NCI-H1694 treated with DMSO at 0.1 percent for 48 hours (cell line): Measurements from ENCODE around the gene AHCYL1.

ENCODE experiments used
- DNase-seq: peaks from one replicate; lab custom pipeline; 2025; lab: John Stamatoyannopoulos, UW

The AHCYL1 gene

DNA sequence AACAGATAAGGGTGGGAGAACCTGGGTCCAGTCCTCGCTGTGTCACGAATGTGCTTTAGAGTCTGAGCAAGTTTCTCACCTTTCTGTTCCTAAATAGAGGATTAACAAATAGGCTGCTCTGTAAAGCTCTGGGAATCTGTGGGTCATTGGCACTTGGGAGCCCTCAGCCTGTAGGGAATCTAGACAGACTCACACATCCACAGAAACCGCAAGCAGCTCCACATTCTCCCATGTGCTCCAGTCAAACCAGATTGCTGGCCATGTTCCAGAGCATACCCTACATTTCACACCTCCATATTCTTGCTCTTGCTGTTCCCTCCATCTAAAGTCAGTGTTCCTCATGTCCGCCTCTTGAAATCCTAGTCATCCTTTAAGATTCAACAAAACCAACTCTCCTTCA is 7.8 kb upstream of the AHCYL1 start:
- DNase-seq, result no peak

DNA sequence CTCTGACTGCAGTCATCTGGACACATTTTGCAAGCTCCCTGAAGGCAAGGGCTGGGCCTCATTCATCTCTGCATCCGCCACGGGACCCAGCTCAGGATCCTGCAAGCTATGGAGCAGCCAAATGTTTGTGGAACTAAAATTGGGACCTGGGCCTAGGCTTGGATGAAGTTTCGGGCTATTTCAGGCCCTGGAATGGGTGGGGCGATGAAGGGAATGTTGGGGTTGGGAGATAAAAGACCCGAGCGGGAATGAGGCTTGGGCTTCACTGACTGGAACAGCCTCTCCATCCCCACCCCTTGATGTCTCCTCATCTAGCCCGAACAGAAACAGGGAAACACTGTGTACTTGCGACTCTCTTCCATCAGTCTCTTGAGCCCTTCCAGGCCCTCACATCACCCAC is 7.3 kb upstream of the AHCYL1 start:
- DNase-seq, result no peak

DNA sequence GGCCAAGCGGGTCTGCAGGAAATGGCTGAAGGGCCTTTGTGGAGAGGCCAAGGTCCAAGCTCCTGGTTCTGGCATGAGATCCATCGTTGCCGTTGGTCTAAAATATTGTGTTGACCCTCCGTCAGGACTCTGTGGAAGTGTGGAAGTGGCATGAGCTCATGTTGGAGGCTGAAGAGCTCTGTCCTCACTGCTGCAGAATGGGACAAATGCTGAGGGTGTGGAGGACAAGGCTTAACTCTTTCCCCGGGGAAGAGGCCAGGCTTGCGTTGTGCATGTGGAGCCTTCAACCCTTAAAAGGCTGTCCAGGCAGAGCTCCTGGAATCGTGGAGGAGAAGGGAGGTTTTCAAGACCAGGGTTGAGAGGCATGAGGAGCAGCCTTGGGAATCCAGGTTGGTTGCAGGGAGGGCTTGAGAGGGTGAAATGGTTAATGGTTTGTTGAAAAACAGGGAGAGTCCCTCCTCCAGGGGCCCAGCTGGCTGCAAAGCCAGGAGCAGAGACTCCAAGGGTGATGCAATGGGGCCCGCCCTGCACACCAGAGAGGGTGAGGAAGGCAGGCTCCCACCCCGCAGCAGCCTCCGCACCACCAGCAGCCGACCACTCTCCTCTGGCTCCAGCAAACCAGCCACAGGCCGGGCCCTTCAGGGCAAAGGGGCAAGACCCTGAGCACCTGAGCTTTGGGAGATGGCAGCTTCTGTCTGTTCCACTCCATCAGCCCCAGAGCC is 6.7 kb upstream of the AHCYL1 start:
- no peak for DNase-seq

DNA sequence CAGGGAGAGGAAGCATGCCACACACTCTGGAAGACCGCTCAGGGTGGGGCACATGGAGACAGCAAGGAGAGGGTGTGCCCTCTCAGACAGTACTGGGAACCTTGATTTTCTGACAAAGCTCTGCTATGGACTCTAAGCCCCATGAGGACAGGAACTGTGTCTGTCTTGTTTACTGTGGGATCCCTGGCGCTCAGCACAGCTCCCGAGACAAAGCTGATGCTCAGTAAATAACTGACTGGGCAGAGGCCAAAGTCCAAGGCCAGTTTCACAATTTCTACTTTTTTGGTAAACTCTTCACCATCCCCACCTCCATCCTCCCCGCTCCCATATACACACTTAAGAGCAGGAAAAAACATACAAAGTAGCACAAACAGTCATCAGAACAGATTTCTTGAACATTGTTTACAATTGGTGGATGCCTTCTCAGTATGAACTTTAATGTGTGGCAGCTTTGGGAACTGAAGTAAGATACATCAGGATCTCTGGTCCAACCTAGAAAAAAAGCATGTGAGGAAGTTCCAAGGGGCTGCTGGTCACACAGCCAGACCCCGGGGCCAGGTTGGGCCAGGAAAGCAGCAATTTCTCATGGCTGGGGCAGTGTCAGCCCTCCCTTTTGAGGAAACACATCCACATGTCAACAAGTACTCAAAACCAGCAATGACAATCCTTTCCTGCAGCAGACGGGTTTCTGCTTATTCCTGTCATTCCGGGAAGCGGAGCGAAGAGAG is 5.6 kb upstream of the AHCYL1 start:
- no peak for DNase-seq

DNA sequence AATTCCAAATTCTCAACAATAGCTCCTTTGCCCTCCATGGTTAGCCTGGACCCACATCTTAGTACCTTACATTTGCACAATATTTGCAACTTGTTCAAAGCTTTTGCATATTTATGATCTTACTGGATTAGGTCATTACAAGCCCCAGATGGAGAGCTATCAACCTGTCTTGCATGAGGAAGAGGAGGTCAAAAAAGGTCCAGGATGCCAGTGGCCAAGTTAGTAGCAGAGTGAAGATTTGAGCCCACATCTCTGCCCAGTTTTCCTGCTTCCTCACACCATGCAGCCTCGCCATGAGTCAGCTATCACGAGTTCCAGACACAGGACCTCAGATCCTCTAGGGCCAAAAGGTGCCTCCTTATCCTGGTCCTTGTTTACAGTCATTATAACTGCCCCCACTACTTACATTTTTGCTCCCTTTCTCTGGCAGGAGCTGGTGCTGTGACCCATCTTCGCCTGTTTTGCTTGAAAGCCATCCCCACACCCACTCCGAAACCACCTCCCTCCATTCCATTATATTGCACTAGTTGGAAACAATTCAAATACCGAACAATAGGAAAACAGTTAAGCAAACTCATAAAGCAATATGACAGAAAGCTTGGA is 5.0 kb upstream of the AHCYL1 start:
- DNase-seq, result no peak

DNA sequence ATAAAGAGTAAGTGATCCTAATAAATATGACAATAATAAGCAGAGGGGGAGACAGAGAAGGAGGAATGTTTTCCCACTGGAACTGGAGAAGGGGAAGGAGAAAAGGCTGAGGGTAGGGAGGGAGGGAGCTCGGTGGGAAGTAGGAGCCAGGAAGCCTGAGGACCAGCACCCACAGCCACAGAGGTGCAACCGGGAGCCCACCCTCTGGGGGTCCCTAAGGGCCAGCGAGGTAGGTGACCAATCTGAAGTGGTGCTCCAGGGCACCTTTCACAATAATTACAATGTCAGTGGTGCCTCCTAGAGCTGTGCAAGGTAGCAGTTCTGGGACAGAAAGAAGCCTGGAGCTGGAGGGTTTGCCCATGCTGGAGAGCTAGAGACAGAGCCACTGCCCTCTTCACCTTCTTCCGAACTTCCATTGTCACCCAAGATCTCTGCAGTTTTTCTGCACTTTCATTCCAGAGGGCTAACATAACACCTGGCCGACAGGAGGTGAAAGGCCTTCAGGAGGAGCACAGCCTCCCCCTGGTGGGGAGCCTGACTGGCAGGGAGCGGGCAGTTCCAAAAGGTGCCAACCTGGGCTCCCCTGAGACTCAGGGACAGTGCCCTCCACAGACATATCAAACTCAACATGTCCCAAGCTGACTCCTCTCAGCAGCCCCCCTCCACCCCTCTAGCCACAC is 4.1 kb upstream of the AHCYL1 start:
- DNase-seq, result no peak

DNA sequence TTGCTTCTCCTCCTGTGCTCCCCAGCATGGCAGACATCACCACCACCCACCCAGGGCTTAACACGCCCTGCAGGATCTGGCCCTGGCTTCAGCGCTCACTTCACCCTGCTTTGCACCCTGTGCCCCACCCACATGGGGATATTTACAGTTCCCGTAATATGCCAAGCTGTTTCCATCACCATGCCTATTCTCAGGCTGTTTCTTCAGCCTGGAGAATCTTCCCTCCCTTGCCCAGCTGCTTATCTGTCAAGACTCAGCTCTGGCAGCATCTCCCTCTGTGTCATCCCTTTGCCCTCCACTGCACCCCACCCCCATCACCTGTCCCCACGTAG is 3.6 kb upstream of the AHCYL1 start:
- no peak for DNase-seq

DNA sequence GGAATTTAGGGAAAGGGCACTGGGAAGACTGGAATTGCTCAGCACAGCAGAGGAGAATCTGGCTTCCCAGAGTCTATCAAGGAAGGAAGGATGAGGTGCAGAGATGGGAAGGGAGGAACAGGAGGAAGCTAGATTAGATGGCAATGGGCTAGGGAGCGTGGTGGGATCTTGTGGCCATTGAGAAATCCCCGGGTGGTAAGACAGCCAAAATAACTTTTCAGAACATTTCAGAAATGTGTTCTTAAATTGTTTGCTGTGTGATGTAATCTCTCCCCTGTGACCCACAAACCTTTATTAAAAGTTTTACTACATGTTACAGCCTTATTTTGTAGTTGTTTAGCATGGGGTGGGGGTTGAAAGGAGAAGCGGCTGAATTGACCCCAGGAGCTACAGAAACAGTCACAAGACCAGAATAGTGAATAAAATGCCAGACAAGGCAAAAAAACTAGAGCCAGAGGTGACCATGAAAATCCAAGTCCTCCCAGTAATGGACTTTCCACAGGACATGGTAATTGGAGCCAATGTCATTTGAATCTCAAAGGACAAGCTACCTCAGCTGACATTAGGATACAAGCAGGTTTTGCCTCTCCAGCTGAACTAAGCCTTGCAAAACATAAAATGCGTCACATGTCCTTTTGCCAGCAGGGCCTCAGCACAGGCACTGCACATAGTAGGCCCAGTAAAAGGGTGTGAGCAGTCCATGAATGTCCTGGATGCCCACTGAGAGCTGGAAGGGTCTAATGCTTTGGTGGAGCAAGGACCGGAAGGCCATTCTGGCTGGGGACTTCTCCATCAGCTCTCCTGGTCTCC is 980 bp upstream of the AHCYL1 start:
- DNase-seq, result no peak

DNA sequence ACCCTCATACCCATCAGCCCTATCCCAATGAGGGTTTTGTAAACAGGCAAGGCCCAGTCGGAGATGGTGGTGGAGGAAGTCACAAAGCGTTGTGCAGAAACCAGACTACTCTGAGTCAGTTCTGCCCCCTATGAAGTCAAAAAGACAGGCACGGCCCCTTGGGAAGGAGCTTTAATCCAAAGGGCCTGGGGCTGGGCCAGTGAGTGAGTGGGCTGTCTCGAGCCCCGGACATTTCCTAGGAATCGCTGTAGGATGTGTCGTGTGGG is 442 bp upstream of the AHCYL1 start:
- DNase-seq, result no peak

DNA sequence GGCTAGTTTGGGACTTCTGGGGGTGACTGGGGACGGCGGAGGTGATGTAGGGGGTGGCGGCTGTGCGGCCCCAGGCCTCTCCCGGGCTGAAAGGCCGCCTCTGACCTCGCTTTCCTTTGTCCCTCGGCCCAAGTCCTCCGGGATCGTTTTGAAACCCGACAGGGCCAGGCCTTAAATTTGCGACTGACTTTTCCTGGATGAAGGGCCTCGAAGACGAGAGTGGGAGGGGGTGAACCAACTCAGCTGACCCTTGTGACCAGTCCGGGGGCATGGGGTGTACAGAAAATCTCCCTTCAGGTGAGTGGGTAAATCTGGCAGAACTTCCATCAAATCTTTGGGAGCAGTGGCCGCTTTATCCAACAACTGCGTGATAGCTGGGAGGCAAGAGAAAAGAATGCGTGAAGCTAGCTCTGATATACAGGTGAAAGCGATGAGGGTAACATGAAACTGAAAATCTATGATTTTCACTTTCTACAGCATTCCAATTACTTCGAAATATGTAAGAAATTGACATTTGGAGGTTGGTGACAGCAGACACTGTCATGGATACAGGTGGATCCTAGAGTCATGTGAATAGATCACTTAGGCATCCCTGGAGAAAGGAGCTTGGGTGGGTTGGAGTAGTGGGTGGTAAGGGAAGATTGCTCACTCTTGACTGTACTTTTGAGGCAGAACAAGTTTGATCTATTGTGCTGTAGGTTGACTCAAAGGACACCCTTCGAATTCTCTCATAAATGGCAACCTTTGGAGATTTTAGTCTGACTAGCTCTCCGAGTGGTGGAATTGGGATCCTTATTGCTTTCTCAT is 885 bp downstream of the AHCYL1 start:
- DNase-seq, result no peak

DNA sequence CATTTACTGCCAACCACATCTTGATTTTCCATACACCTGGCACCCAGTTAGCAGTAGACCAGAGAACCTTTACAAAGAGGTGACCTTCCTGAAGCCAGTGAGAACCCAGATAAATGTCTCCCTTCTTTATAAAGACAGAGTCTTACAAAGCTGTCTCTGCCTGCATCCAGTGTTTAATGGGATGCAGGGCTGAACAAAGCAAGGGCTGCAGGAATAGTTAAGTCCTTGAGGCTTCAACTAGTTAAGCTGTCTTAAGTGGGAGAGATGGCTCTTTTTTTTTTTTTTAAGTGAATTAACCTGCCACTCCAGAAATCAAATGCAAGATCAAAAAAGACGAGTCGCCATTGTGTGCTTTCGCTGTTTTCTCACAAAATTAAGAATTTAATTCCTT is 1.5 kb downstream of the AHCYL1 start:
- DNase-seq, result no peak

DNA sequence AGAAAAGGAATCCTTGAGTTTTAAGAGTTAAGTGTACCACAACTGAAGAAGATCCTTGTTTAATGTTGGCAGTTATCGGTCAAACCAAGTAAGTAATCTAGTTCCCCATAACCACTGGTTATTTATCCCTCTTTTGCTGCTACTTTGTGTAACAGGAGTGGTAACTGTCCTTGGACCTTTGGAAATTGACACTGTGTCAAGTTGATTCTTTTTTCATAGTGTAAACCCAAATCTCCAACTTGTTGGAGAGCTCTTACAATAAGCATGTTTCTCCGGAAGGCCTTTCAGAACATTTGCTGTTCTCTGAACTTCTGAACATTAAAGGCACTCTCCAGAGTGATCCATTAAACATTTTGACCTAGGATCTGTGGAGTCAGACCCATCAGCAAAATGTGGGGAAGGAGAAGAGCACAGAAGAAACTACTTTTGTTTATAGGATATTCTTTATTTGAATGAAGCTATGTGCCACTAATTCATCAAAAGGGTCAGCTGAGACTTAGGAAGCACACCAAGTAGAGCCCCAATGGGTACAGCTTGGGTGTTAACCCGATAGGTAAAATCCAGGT is 3.9 kb downstream of the AHCYL1 start:
- no peak for DNase-seq

DNA sequence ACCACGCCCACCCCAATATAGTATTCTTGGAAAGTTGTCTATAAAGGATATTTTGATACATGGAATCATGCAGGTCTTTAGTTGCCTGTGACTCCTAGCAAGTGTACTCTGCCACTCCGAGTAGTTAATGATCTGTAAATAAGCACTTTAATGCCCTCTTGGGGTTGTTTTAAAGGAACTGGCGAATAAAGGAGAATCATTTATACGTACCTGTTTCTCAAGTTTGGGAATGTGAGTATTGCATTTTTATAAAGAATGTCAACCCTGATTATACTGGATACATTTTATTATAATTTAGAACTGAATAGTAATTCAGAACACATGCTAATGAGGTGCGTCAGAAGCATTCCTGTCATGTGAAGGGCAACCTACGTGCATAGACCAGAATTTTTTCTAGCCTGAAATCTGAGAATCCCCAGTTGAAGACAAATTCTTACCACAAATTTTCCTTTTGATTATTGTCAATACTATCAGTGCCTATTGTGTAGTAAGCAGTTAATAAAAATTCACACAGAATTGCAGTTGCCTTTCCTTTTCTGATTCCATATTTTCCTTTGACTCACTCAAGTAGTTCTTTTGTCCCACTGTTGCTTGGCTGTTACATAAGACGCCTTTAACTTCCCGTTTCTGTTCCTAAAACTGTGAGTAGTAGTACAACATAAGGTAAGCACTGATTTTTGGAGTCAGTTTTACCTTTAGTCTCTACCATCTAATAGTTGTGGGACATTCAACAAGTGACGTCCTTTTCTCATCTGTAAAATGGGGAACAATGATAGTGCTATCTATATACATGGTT is 5.1 kb downstream of the AHCYL1 start:
- DNase-seq, result no peak

DNA sequence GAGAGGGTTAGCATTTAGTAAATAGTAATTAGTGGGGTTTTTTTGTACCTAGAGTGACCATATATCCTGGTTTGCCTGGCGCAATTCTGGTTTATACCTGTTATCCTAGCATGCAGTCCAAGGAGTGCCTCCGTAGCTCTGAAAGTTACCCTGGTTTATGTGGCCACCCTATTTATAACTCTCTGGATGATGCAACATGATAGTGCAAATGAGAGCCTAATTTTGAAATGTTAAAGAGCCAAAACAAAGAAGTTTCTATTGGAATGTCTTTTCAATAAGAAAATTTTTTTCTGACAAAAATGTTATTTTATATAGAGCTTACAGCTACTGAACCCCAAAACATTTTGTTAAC is 5.7 kb downstream of the AHCYL1 start:
- no peak for DNase-seq

DNA sequence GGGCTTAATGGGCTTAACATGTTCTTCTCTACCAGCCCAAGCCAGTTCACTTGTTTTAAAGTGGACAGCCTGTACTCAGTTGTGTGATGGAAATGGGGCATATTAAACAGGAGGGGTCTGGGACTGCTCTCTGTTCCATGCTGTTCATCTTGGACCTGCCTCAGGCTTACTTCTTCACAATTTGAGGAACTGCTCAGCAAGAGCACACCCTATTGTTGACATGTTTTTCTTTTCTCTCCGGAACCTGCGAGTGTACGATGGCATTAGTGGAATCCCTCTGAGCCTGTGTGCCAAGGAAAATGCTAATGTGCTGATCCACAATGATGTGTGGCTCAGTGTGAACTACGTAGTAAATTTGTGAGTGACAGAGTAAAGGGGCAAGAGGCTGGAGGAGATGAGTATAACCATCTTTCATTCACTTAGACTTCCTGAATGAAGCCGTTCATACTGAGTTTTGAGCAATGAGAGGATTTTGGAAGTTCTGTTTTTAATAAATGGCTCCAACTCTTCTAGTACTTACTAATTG is 6.9 kb downstream of the AHCYL1 start:
- no peak for DNase-seq

DNA sequence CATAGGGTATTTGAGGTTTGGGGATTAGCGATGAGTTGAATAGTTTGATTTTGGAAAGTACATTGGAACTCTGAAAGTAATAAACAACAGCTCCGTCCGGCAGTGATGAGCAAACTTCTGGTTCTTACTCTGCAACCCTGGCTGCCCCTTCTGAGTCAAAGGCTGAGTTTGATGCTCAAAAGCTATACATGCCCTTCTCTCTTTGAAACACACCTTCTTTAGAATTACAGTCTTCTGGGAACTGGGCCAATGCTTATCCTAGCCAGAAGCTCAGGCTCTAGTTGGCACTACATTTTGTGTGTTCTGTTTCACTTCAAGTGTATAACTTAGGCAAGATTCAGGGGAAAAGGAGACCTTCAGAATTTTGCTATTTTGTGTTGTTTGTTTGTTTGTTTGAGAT is 9.3 kb downstream of the AHCYL1 start:
- no peak for DNase-seq

DNA sequence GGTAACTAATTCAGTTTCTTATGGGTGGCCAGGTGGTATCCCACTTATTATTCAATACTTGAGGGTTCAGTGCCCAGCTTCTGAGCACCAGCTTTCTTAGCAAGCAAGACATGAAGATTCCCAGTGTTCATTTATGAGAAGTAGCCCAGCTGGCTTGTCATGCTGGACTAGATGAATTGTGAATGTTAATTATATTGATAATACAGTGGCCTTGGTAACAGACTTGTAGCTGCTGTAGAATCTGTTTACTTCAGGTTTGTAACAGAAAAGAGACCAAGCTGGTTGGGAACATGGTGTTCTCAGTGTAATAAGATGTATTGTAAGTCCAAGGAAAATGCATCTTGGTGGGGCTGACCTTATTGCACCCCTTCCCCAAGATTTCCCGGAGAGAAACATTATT is 10.1 kb downstream of the AHCYL1 start:
- DNase-seq, result no peak

DNA sequence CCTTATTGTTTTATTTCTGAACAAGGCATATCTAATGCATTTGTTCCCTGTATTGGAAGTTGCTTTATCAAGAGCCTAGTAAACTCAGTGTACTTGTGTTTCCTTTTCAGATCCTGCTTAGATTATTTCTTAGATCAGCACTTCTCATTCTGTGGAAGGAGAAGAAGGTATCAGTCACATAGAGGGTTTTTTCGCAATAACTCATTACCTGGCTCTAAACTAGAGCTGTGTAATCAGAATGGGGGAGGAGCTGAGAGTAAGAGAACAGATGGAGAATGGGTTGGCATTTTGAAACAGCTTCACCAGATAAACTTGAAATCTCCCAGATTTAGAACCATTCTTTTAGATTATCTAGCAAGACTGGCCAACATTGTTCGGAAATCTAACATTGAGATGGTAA is 11.0 kb downstream of the AHCYL1 start:
- DNase-seq, result no peak

DNA sequence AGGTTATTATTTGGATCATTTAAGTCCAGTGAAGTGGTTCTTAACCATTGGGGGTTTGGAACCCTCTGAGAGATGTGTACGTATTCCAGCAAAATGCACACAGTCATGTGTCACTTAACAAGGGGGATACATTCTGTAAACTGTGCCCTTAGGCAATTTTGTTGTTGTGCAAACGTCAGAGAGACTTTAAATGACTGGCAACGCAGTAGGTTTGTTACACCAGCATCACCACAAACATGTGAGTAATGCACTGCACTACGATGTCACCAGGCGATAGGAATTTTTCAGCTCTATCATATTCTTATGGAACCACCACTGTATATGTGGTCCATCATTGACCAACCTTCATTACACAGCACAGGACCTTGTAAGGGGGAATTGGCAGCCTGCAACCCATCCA is 11.9 kb downstream of the AHCYL1 start:
- DNase-seq, result no peak

DNA sequence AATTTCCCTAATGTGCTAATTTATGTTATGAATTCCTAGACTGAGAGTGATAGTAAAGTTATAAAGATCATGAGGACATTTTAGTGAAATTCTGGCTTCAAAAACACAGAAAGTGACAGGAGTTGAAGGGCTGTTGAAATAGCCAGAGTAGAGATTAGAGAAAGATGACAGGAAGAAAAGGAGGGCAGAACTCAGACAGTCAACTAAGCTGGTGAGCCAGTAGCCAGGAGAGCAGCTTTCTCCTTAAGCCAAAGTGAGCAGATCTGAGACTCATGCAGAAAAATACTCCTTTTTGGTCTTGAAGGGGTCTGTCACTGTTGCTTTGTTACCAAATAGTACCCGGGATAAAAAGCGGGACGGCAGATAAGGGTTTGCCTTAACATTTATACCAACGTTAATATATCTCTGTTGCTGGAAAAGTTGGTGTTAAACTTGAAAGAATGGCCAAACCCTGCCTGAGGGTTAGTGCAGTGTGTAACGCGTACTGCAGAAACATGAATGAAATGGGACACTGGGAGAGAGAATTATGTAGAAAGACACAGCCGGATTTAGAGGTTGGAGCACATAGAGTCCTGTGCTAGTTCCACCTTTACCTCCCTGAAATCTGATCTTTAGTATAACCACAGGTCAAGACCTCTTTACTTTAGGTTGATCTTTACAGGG is 12.8 kb downstream of the AHCYL1 start:
- no peak for DNase-seq
